GM12872 (cell line): ENCODE results near the gene KIAA1143.

Experiments
- TF ChIP-seq, protein P1 (sequence below): IDR thresholded peaks from 3 replicates; pipeline ENCODE4 v1.5.1; 2011; ENCODE audit warnings: low read depth, mild to moderate bottlenecking, low read length, moderate library complexity; ENCODE audit not compliant: insufficient read depth

The KIAA1143 gene

DNA sequence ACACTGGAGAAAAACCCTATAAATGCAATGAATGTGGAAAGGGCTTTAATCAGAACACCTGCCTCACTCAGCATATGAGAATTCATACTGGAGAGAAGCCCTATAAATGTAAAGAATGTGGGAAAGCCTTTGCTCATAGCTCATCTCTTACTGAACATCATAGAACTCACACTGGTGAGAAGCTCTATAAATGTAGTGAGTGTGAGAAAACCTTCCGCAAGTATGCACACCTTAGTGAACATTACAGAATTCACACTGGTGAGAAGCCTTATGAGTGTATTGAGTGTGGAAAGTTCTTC is 39.4 kb downstream of the KIAA1143 start:
- TF ChIP-seq, protein P1, sequence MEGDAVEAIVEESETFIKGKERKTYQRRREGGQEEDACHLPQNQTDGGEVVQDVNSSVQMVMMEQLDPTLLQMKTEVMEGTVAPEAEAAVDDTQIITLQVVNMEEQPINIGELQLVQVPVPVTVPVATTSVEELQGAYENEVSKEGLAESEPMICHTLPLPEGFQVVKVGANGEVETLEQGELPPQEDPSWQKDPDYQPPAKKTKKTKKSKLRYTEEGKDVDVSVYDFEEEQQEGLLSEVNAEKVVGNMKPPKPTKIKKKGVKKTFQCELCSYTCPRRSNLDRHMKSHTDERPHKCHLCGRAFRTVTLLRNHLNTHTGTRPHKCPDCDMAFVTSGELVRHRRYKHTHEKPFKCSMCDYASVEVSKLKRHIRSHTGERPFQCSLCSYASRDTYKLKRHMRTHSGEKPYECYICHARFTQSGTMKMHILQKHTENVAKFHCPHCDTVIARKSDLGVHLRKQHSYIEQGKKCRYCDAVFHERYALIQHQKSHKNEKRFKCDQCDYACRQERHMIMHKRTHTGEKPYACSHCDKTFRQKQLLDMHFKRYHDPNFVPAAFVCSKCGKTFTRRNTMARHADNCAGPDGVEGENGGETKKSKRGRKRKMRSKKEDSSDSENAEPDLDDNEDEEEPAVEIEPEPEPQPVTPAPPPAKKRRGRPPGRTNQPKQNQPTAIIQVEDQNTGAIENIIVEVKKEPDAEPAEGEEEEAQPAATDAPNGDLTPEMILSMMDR: no peak

DNA sequence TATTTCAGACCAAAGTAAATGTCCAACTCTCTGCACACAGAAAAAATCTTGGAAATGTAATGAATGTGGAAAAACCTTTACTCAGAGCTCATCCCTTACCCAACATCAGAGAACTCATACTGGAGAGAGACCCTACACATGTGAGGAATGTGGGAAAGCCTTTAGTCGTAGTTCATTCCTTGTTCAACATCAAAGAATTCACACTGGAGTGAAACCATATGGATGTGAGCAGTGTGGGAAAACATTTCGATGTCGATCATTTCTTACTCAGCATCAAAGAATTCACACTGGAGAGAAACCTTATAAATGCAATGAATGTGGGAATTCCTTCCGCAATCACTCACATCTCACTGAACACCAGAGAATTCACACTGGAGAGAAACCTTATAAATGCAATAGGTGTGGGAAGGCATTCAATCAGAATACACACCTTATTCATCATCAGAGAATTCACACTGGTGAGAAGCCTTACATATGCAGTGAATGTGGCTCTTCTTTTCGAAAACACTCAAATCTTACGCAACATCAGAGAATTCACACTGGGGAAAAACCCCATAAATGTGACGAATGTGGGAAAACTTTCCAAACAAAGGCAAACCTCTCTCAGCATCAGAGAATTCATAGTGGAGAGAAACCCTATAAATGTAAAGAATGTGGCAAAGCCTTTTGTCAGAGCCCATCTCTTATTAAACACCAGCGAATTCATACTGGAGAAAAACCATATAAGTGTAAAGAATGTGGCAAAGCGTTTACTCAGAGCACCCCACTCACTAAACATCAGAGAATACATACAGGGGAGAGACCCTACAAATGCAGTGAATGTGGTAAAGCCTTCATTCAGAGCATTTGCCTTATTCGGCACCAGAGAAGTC is 40.0 kb downstream of the KIAA1143 start:
- TF ChIP-seq, protein P1: no peak

DNA sequence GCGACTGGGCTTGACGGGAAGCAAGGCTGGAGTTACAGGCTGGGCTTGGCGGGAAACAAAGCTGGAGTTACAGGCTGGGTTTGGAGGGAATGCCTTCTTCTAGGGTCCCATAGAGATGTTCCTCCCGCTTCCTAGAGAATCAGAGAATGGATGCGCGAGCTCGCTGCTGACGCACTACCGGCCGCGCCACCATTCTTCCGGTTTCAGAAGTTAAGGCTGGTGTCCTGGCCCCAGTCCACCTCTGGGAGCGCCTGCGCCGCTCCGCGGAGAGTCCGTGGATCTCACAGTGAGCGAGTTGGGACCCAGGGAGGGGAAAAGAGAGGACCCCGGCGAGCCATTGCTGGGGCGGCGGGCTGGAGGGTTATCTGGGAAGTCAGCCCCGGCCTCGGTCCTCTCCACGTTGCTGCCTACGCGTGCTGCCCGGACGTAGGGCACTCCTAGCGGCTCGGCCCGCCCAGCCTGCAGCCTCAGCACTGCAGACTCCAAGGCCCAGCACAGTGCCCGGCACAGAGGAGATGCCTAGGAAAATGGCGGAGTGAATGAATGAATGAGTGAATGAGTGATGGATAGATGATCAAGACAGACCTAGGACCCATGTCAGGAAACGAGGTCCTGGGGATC is 48.9 kb downstream of the KIAA1143 start, which contains the start of gene ZNF502:
Gene ZNF502, plus strand, starts transcription at position 206 of the 621 bp plus-strand sequence. CDS start 7,602 bp downstream, outside the sequence.
- TF ChIP-seq, protein P1: no peak
